OCI-LY3 (cell line): ENCODE measurements around the gene DSEL.

Experiments
- H2AFZ ChIP-seq: fragments of 200-600, 300-600 bp; shearing (Covaris generic); 2 replicates; pipeline ENCODE4 v1.6.0; 2014; ENCODE audit warnings: antibody characterized with exemption, low read depth, low read length
- H3K27ac ChIP-seq: fragments of 200-600, 300-600 bp; sonication (generic); 2 replicates; pipeline ENCODE4 v1.5.1; 2014; ENCODE audit warnings: mild to moderate bottlenecking, low read length, moderate library complexity, mixed read lengths
- H3K27me3 ChIP-seq: fragments of 200-600, 300-600 bp; sonication (generic); 2 replicates; pipeline ENCODE4 v1.6.1; 2014; ENCODE audit warnings: low read depth, low read length, mixed read lengths
- H3K36me3 ChIP-seq: fragments of 200-600, 300-600 bp; sonication (generic); replicated peaks from 2 replicates; pipeline ENCODE3; 2014; ENCODE audit warnings: low read depth, low read length, mixed read lengths
- H3K4me1 ChIP-seq: fragments of 300-600, 200-600 bp; sonication (generic); 2 replicates; pipeline ENCODE4 v1.6.1; 2014; ENCODE audit warnings: low read length, mixed read lengths
- H3K4me2 ChIP-seq: fragments of 200-600, 300-600 bp; sonication (generic); 2 replicates; pipeline ENCODE4 v1.6.1; 2014; ENCODE audit warnings: low read length, mixed read lengths
- H3K4me3 ChIP-seq: fragments of 300-600, 200-600 bp; sonication (generic); 2 replicates; pipeline ENCODE4 v1.5.1; 2014; ENCODE audit warnings: antibody characterized with exemption, mild to moderate bottlenecking, low read length, moderate library complexity
- H3K79me2 ChIP-seq: fragments of 300-600, 200-600 bp; shearing (Covaris generic); 2 replicates; pipeline ENCODE4 v1.6.1; 2014; ENCODE audit warnings: mild to moderate bottlenecking, low read length, mixed read lengths
- H3K9ac ChIP-seq: fragments of 300-600, 200-600 bp; shearing (Covaris generic); 2 replicates; pipeline ENCODE4 v1.6.0; 2014; ENCODE audit warnings: mild to moderate bottlenecking, low read length, moderate library complexity
- H3K9me3 ChIP-seq: fragments of 200-600, 300-600 bp; shearing (Covaris generic); 2 replicates; pipeline ENCODE4 v1.6.1; 2014; ENCODE audit warnings: low read length, mixed read lengths; ENCODE audit not compliant: insufficient read depth
- H4K20me1 ChIP-seq: fragments of 200-600, 300-600 bp; sonication (generic); 2 replicates; pipeline ENCODE4 v1.6.1; 2016; ENCODE audit warnings: low read length, mixed read lengths; ENCODE audit not compliant: insufficient read depth
- EZH2phosphoT487 ChIP-seq: fragments of 200-600 bp; shearing (Covaris generic); IDR thresholded peaks from 2 replicates; pipeline ENCODE4 v1.6.1; 2018; ENCODE audit warnings: antibody characterized with exemption, mixed run types, low read depth
- TF ChIP-seq, protein P1 (sequence below): fragments of 200-600, 300-600 bp; sonication (generic); IDR thresholded peaks from 2 replicates; pipeline ENCODE4 v1.5.1; 2014; ENCODE audit warnings: antibody characterized with exemption, low read length, low read depth

Gene DSEL

DNA sequence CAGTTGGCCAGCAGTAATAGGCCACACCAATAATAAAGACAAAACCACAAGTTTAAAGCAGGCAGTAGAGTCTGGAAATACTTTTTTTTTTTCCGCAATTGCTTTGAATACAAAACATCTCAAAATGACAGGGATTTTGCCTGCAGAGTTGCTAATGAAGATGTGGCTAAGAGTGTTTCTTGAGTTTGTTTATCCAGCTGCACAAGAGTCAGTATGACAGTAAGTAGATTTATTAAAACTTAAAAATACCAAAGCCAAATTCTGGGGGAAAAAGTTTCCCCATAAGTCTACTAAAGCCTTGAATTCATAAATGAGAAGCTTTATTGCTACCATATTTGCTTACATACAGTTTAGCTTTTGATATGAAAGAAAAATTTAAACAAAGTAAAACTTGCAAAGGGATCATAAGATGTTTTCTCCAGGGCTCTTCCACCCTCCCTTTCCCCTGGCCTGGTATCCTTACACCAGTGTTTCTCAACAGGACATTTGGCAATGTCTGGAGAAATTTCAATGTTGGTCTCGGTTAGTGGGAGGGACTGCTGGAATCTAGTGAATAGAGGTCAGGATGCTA, 3.9 kb upstream of the DSEL start:
- Histone ChIP-seq H3K4me1 (no peaks in the 10 kb centered on the region), H3K27me3 (no peaks in the 10 kb centered on the region), H3K36me3 (no peaks in the 10 kb centered on the region), H3K4me3 (no peak overlapping the region), H3K9ac (no peak overlapping the region), H2AFZ (0 out of 2 replicates have a peak overlapping the region, but pooled peaks have one; percentile 10), H3K27ac (no peak overlapping the region), H4K20me1 (no peaks in the 10 kb centered on the region), H3K79me2 (no peaks in the 10 kb centered on the region), H3K9me3 (no peaks in the 10 kb centered on the region), H3K4me2 (no peak overlapping the region)
- no peak for TF ChIP-seq EZH2phosphoT487
- TF ChIP-seq, protein P1, sequence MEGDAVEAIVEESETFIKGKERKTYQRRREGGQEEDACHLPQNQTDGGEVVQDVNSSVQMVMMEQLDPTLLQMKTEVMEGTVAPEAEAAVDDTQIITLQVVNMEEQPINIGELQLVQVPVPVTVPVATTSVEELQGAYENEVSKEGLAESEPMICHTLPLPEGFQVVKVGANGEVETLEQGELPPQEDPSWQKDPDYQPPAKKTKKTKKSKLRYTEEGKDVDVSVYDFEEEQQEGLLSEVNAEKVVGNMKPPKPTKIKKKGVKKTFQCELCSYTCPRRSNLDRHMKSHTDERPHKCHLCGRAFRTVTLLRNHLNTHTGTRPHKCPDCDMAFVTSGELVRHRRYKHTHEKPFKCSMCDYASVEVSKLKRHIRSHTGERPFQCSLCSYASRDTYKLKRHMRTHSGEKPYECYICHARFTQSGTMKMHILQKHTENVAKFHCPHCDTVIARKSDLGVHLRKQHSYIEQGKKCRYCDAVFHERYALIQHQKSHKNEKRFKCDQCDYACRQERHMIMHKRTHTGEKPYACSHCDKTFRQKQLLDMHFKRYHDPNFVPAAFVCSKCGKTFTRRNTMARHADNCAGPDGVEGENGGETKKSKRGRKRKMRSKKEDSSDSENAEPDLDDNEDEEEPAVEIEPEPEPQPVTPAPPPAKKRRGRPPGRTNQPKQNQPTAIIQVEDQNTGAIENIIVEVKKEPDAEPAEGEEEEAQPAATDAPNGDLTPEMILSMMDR: no peak

DNA sequence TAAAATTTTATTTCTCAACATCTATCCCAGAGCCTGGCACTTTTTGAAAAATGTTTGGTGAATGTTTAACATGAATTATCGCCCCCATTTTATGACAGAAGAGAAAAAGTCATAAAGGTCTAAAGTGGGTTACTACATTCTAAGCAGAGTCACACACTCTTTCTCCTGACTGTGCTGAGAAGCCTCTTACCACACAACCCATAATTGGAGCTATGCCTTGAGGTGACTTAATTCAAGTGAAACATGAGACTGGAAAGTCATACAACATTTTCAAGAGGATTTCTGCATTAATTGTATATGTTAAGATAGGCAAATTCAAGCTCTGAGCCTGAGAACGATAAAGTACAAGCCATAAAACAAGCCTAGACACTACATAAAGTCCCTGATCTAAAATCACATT, 3.1 kb upstream of the DSEL start:
- H3K4me2 ChIP-seq: no peak overlapping the region
- no peaks in the 10 kb centered on the region for H3K9me3 ChIP-seq
- H3K4me1 ChIP-seq: no peaks in the 10 kb centered on the region
- TF ChIP-seq, protein P1: no peak
- no peak for TF ChIP-seq EZH2phosphoT487
- no peak overlapping the region for H2AFZ ChIP-seq
- no peaks in the 10 kb centered on the region for H4K20me1 ChIP-seq
- H3K36me3 ChIP-seq: no peaks in the 10 kb centered on the region
- H3K27ac ChIP-seq: no peak overlapping the region
- no peak overlapping the region for H3K4me3 ChIP-seq
- H3K9ac ChIP-seq: no peak overlapping the region
- no peaks in the 10 kb centered on the region for H3K27me3 ChIP-seq
- no peaks in the 10 kb centered on the region for H3K79me2 ChIP-seq

DNA sequence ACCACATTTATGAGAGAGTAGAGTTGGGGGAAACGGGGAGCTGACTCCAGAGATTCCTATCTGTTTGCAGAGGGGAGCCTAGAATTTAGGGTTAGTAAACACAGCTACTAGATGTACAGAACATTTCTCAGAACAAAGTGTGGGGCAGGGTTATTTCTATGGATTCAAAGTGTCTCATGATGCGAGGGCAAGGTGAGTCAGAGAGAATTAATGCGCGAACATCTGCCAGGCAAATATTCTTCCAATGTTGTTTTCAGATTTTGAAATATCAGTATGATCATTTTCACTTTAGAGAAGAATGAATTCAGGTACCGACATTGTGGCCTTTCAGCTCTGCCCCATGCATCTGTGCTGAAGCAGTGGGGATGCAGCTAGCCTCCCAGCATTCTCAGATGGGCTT, 2.0 kb upstream of the DSEL start:
- Histone ChIP-seq H2AFZ (peak overlapping the region; percentile 22; the same call in 1 of the 2 replicates), H3K27me3 (no peaks in the 10 kb centered on the region), H3K9me3 (no peaks in the 10 kb centered on the region), H3K9ac (no peak overlapping the region), H4K20me1 (no peaks in the 10 kb centered on the region), H3K27ac (no peak overlapping the region), H3K79me2 (no peaks in the 10 kb centered on the region), H3K4me1 (no peaks in the 10 kb centered on the region), H3K4me2 (no peak overlapping the region), H3K4me3 (no peak overlapping the region), H3K36me3 (no peaks in the 10 kb centered on the region)
- no peak for TF ChIP-seq EZH2phosphoT487
- TF ChIP-seq, protein P1: no peak

- no peaks in the 10 kb centered on the region for H3K27me3 ChIP-seq
- H3K36me3 ChIP-seq: no peaks in the 10 kb centered on the region
- H3K4me3 ChIP-seq: no peak overlapping the region
- no peak overlapping the region for H2AFZ ChIP-seq
- H3K4me1 ChIP-seq: no peaks in the 10 kb centered on the region
- no peaks in the 10 kb centered on the region for H3K9me3 ChIP-seq
- H4K20me1 ChIP-seq: no peaks in the 10 kb centered on the region
- no peak overlapping the region for H3K27ac ChIP-seq
- no peaks in the 10 kb centered on the region for H3K79me2 ChIP-seq
- TF ChIP-seq, protein P1: no peak
- TF ChIP-seq EZH2phosphoT487: no peak
- no peak overlapping the region for H3K9ac ChIP-seq
- H3K4me2 ChIP-seq: no peak overlapping the region
Measured at GRCh38 chr18:67517444-67517765, 885 bp upstream of the DSEL start.
